GM19351 (cell line): Measurements from ENCODE around the gene EARS2.
"Not testable (repeated sequence)": the region's sequence is repeated elsewhere in the genome, so short reads cannot be mapped to it uniquely, and the experiment has no call there.

ENCODE experiments used
- ATAC-seq: cut with Tn5 transposase; IDR thresholded peaks from one replicate; pipeline ENCODE4 v1.9.1; 2021; ENCODE audit warnings: mild to moderate bottlenecking, moderate library complexity; ENCODE audit not compliant: unreplicated experiment

EARS2 gene

DNA sequence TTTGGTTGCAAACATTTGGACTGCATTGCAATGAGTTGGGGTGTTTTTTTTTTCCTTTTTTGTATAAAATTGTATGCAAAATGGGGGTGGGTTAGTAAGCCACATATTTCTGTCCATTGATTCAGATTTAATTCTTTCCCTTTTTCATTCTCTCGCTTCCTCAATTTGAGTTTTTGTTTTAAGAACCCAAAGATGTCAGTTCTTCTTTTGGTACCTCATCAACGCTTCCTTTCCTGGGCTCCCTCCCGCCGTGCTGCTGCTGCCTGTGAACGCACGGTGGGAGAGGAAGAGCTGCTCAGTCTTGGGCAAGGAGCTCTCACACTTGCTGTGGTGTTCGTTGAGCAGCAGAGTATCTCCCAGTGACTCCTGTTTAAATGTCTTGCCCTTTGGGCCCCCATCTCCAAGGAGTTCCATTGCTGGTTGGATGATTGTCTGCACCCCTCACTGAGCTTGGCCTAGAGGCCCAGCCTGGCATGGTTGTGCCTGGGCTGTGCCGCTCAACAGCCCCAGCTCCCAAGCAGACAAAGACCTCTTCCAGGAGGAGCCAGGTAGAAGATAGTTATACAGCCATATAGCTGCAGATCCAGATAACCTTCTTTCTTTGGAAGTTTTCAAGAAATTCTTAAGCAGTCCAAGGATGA, 14.0 kb upstream of the EARS2 start:
- no peak for ATAC-seq

DNA sequence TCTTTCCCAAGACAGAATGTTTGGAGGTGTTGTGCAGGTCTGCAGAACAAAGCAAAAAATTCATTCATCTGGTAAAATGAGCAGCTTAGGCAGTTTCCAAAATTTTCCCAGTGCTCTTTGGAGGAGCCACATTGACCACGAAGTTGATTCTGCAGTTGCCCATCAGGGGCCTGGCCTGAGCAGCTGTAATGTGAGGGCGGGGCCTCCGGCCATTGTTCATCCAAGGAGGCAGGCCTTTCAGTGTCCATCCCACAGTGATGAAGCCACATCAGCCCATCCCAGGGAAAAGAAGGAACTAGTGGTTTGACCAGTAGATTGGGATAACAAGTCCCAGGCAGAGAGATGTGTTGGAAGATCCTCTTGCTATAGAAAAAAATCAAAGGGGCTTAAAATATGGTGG, 10.5 kb upstream of the EARS2 start:
- no peak for ATAC-seq

DNA sequence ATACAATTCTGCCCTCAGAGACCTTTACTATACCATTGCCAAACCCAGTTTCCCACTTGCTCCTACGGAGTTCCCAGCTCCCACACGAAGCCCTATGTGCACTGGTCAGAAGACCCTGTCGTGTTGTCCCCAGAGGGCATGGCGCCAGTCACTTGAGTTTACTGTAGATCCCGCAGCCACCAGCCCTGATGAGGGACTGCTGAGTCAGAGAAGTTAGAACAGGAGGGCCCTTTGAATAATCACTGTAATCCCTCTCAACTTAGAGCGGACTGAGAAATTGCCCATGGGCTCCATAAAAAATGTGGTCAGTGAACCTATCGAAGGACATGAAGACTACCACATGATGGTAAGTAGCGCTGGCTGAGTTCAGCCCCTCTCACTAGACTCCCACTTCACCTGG, 9.6 kb upstream of the EARS2 start:
- no peak for ATAC-seq

DNA sequence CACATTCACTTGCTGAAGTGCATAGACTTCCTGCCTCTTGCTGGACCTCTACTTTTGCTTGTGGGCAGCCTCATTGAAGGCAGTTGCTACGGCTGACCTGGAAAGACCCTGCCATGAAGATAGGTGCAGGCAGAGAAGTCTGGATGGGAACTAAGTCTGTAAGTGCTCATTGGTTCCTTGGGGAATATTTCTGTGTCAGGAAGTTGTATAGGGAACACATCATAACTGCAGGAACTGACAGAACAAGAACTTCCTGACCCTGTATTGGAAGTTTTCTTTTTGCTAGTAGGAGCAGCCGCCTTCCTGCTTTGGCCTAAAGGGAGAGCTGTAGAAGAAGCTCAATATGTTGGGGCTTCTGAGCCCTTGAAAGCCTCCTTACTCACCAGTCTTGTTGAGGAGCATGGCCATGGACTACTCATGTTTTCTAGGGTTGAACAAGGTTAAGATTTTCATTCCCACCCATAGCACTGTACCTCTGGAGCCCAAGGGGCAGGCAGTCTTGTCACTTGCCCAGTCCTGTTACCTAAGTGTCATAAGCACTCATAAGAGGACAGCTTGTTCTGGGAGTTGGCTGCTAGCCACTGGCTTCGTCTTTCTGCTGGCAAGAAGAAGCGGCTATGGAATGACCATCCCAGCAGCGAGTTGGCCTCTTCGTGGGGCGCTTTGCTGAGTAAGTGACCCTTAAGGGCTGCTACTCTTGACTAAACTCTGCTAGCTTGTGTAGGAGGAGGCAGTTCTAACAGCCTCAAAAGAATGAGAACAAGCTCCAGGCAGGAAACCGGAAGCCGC, 7.6 kb upstream of the EARS2 start:
- no peak for ATAC-seq

DNA sequence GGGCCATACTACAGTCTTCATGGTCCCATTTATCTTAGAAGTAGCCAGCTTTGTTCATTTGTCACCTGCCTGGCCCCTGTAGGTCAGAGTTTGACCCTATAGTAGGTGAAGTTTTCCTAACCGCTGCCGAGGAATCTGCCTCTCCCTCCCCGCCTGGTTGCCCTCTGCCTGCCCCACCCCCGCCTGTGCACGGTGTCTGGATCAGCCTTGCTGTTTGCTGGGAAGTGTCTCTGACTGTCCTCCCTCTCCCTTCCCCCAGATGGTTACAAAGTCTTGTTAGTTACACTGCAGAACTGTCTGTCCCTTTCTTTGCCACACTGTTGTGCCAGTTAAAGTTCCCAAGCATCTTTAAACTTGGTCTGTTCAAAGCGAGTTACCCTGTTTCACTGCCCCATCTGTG, 6.0 kb upstream of the EARS2 start:
- no peak for ATAC-seq

DNA sequence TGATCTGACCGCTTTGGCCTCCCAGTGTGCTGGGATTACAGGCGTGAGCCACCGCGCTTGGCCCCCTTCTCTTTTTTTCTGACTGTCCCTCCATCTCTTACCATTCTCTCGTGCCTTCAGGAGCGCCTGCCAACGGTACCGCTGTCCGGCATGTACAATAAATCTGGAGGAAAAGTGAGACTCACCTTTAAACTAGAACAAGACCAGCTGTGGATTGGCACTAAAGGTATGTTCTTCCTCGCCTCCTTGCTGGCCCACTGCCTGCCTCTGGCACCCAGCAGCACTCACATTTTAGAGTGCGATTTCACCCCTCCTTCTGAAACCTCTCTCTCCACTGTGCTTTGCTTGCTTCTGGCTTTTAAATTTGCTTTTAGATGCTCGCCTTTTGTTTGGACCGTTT, 5.4 kb upstream of the EARS2 start:
- ATAC-seq: no peak

DNA sequence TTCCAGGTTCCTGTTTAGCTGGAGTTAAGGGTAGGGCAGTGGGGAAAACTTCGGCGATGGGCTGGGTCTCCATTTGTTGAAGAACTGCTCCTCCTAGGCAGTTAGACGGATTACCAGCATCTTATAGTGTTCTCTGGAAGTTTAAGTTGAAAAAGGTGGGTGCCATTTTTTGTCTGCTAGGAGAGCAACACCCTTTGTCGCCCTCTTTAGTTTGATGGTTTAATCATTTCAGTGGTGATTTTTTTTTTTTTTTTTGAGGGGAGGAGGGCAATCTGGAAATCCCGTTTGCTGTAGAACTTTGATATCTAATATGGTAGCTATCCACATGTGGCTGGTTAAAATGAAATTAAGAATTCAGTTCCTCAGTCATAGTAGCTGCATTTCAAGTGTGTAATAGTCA, 4.4 kb upstream of the EARS2 start:
- ATAC-seq: no peak

DNA sequence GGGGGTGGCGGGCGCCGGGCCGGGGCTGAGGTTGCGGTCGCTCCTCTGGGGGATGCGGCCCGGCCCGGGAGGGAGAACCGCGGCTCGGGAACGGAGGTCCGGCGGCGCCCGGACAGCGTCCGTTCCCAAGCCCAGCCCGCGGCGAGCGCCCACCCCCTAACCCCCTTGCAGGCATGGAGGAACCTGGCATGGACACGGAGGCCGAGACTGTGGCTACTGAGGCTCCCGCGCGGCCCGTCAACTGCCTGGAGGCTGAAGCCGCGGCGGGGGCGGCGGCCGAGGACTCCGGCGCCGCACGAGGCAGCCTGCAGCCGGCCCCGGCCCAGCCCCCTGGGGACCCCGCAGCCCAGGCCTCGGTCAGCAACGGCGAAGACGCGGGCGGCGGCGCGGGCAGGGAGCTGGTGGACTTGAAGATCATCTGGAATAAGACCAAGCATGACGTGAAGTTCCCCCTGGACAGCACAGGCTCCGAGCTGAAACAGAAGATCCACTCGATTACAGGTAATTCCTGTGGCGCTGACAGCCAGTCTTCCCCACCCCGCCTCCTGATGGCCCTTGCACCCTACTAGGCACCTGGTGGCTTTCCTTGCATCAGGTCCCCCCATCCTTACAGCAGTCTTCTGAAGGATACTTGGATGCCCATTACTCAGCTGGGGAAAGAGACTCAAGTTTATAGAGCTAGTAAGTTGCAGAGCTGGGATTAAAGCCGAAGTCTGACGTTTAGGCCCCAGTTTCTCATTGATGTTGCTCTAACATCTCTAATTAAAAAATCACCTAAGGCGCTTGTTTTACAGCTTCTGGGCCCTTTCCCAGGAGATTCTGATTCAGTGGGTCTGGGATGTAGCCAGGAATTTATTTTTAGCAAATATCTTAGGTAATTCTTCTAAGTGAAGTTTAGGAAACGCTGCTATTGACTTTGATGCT, 891 bp upstream of the EARS2 start:
- peak; percentile 6 for ATAC-seq

DNA sequence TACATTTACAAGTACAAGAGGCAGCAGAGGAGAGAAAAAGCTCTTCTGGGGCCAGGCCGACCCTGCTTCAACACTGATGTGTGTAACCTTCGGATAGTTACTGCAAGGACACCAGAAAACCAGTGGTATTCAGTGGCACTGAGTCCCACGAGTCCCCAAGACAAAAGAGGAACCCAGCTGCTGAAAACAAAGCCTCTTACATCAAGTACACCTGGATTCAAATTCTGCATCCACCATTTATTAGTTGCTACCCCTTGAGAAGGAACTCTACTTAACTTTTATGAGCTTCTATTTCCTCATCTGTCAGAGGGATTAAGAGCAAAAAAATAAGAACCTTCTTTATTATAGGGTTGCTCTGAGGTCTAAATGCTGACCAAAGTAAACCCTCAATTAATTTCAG, 2.6 kb downstream of the EARS2 start:
- no peak for ATAC-seq

DNA sequence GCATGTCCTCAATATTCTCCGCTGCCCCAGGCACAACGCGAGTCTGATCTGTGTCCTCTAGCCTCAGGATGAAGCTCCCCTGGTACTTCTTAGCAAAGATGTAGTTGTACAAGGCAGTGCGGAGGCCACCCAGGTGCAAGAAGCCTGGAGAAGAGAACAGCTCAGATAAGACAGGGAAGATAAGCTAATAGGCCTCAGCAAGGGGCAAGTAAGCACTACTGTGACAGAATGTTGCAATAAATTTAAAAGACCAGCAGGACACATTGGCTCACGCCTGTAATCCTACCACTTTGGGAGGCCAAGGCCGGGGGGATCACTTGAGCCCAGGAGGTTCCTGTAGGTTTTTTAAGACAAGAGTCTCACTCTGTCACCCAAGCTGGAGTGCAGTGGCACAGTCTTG, 5.0 kb downstream of the EARS2 start:
- no peak for ATAC-seq

DNA sequence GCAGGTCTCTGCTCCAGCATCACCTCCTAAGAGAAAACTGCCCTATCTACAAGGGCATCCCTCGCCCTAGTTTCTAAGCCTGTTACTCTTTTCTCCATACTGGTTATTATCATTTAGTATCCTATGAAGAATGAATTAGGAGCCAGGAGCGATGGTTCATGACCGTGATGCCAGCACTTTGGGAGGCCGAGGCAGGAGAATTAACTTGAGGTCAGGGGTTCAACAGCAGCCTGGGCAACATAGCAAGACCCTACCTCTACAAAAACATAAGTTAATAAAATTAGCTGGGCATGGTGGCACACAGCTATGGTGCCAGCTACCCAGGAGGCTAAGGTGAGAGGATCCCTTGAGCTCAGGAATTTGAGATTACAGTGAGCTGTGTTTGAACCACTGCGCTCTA, 7.2 kb downstream of the EARS2 start:
- ATAC-seq: no peak

DNA sequence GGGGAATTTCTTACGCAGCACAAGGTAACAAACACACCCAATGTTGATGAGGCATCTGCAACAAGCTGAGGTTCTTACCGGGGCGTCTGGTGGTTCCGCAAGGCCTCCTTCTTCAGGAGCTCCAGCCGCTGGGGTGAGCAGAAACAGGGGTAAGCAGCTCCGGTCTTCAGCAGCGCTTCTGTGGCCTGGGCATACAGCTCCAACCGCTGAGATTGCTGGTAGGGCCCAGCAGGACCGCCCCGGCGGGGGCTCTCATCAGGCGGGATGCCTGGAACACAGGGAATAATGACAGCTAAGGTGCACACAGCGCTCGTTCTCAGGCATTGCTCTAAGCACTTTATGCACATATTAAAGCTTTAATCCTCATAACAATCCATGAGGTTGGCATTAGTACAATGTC, 12.7 kb downstream of the EARS2 start:
- ATAC-seq: no peak

DNA sequence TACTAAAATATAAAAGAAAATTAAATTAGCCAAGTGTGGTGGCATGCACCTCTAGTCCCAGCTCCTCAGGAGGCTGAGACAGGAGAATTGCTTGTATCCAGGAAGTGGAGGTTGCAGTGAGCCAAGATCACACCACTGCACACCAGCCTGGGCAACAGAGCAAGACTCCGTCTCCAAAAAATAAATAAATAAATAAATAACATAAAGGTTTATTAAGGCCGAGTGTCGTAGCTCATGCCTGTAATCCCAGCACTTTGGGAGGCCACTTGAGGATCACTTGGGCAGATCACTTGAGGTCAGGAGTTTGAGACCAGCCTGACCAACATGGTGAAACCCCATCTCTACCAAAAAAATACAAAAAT, 16.4 kb downstream of the EARS2 start:
- not testable (repeated sequence) for ATAC-seq

DNA sequence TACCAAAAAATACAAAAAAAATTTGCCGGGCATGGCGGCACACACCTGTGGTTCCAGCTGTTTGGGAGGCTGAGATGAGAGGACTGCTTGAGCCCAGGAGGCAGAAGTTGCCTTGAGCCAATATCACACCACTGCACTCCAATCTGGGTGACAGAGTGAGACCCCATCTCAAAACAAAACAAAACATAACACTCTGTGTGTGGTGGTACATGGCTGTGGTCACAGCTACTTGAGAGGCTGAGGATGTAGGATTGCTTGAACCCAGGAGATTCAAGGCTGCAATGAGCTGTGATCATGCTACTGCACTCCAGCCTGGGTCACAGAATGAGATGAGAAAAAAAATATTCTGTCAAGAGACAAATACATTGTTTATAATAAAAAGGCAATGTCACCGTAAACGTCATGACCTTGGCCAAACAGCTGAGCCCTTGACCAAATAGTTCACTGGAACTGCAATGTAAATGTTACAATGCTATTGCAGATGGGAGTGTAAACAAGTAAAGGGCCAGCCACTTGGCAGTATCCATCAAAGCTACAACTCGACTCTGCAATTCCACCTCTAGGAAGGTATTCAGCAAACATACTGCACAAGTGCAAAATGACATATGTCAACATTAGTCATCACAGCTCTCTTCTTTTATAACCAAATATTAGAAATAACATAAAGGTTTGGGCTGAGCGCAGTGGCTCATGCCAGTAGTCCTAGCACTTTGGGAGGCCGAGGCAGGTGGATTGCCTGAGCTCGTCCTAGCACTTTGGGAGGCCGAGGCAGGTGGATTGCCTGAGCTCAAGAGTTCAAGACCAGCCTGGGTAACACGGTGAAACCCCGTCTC, 16.9 kb downstream of the EARS2 start:
- no peak for ATAC-seq

DNA sequence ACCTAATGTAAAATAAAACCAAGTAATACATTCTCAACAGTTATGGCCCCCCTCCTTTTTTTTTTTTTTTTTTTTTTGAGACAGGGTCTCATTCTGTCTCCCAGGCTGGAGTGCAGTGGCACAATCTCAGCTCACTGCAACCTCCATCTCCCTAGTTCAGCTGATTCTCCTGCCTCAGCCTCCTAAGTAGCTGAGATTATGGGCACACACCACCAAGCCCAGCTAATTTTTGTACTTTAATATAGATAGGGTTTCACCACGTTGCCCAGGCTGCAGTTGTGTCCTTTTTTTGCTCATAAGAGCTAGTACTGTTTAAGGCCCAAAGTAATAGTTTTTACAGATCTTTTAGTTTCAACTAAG, 18.3 kb downstream of the EARS2 start:
- ATAC-seq: no peak

DNA sequence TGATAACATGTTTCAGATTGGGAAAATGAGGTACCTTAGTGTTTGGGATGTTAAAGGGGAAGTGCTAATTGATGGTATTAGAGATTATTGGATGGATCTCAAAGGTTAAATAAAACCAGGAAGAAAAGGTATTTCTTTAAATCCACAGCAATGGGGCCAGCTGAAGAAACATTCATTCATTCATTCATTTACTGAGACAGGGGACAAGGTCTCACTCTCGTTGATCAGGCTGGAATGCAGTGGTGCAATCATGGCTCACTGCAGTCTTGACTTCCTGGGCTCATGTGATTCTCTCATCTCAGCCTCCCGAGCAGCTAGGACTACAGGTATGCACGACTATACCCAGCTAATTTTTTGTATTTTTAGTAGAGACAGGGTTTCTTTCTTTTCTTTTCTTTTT, 19.8 kb downstream of the EARS2 start:
- no peak for ATAC-seq

DNA sequence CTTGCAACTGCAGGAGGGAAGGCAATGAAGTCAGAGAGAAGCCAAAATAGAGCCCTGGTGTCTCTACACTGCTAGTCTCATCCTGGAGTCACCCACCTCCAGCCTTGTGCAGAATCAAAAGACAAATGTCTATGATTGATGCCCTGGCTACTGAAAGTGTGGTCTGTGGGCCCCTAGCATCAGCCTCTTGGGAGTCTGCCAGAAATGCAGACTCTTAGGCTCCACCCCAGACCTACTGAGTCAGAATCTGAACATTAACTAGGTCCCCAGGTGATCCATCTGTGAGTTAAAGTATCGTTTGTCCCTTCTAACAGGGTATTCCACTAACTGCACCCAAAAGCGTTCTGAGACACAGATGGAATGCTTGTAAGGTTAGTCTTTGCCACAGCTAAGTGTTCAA, 21.2 kb downstream of the EARS2 start:
- no peak for ATAC-seq

DNA sequence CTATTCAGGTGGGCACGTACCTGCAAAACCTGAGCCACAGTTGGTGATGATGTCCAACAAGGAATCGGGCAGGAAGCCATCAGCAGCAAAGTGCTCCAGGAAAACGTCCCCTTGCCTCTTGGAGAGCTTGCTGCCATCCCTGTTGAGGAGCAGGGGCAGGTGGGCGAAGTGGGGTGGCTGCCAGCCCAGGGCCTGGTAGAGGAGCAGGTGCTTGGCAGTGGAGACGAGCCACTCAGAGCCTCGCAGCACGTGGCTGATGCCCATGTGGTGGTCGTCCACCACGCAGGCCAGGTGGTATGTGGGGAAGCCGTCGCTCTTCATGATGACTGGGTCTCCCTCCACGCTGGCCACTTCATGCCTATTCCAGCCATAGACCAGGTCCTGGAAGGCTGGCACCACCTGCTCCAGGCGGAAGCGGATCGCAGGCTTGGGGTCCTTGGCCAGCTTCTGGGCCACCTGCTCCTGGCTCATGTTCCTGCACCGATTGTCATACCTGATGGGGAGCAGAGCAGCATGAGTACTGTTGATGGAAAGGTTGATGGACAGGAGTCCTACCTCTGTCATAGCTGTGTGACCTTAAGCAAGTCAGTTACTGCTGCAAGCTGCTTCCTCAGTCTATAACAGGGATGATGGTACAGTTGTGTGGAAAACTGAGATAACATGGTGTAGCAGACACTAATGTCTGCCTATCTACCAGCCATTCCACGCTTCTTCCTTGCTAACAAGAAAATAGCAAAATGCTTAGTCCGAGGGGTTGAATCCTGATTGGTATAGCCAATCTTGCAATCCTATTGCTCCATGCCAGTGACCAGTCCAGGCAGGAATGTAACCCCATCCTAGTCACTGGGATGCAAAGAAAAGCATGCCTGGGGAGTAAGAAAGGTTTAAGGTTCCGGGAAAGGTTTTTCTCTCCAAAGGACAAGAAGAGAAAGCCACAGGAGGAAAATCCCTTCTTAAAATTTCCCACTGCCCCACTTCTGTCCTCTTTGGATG, 22.0 kb downstream of the EARS2 start:
- ATAC-seq: no peak

DNA sequence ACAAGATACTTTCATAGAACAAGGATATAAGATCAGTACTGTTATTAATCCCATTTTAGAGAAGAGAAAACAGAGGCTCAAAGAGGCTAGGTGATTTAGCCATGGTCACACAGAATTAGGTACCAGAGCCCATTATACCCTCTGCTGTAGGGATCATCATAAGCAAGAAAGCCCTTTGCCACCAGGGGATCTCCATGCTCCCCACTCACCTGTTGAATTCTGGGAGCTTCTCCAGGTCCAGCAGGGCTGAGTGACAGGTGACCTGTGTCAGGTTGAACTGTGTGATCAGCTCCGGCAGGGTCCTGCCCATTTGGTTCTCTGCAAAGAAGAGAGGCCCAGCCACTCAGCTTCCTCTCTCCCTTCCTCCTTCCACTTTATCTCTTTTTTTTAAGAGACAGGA, 24.7 kb downstream of the EARS2 start:
- ATAC-seq: no peak

DNA sequence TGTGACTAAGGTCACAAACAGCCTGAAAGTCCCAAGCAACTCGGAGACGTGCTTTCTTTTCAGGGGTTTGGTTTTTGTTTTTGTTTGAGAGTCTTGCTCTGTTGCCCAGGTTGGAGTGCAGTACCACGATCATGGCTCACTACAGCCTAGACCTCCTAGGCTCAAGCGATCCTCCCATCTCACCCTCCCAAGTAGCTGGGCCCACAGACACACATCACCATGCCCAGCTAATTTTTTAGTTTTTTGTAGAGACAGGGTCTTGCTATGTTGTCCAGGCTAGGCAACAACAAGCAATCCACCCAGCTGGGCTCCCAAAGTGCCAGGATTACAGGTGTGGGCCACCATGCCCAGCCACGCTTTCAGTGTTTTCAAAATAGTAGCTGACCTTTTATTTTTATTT, 27.1 kb downstream of the EARS2 start:
- no peak for ATAC-seq
